ENCODE results near the gene COPS8.
A peak's percentile ranks its signal among the peaks of the same experiment; 100 is the strongest.

GRCh38 chr2:237122214-237122666 is 36.6 kb downstream of the COPS8 start:
- no peak for TF ChIP-seq REST (IDR thresholded peaks at IDR 0.05; ENCODE audit: low read depth, low read length)
- TF ChIP-seq CTCF (IDR thresholded peaks at IDR 0.05): peak; percentile 60
- no peak for TF ChIP-seq FOXJ3 (CRISPR knock-in tag; IDR thresholded peaks at IDR 0.05)
- no peak for TF ChIP-seq NRF1 (IDR thresholded peaks at IDR 0.05; ENCODE audit: low read depth, low read length)
- TF ChIP-seq ELF1 (IDR thresholded peaks at IDR 0.05): no peak
- no peak for TF ChIP-seq FOXM1 (IDR thresholded peaks at IDR 0.05; ENCODE audit: low read depth)
- TF ChIP-seq ZBTB33 (IDR thresholded peaks at IDR 0.05; ENCODE audit: borderline replicate concordance, low read depth): no peak
- TF ChIP-seq PBX3 (IDR thresholded peaks at IDR 0.05): no peak
- no peak for TF ChIP-seq POLR2AphosphoS5 (IDR thresholded peaks at IDR 0.05; ENCODE audit: low read depth, low read length)

Data from SK-N-SH (cell line).